K562 (cell line): Measurements from ENCODE around the gene CYSTM1. TPM values are rescaled to one million over a fixed set of nuclear protein-coding genes. Genes with fewer than 3 reads are reported as not detected.

ENCODE experiments used
- ARNT ChIP-seq, 2 experiments: fragments of 450-650 bp; IDR thresholded peaks; 2 replicates each; pipeline ENCODE4 v1.6.1; 2016; ENCODE audit warnings: mild to moderate bottlenecking in 1 of 2
- ATF3 ChIP-seq, 2 experiments: fragments of 450-650 bp in 1 of 2; sonication (generic) in 1 of 2; formaldehyde crosslinking in 1 of 2; IDR thresholded peaks in 1 of 2; conservative IDR thresholded peaks in 1 of 2; 2 replicates each; pipeline versions ENCODE4 v1.6.1 to v1.8.1; 2016 to 2023; ENCODE audit warnings: mild to moderate bottlenecking in 2 of 2, moderate library complexity in 2 of 2, inconsistent platforms in 1 of 2, missing genetic modification reagents in 1 of 2
- BRD9 ChIP-seq: fragments of 450-650 bp; IDR thresholded peaks from 2 replicates; pipeline ENCODE4 v1.6.1; 2018; ENCODE audit warnings: low read depth; ENCODE audit not compliant: partially characterized antibody
- CREB3L1 ChIP-seq: fragments of 450-650 bp; IDR thresholded peaks from 2 replicates; pipeline ENCODE4 v1.6.1; 2014; ENCODE audit warnings: low read depth, mild to moderate bottlenecking, moderate library complexity, borderline replicate concordance
- CREB5 ChIP-seq: fragments of 250-450 bp; sonication (Bioruptor Pico); IDR thresholded peaks from 2 replicates; pipeline ENCODE4 v1.5.0; 2020; ENCODE audit warnings: mild to moderate bottlenecking
- HOMEZ ChIP-seq: fragments of 250-450 bp; sonication (Bioruptor Pico); IDR thresholded peaks from 2 replicates; pipeline ENCODE4 v1.4.0; 2020; ENCODE audit warnings: mild to moderate bottlenecking, moderate library complexity
- ILK ChIP-seq: fragments of 450-650 bp; IDR thresholded peaks from 2 replicates; pipeline ENCODE4 v1.6.1; 2016; ENCODE audit warnings: missing genetic modification characterization, low read depth, mild to moderate bottlenecking, missing compliant biosample characterization, moderate library complexity, borderline replicate concordance
- KLF10 ChIP-seq: fragments of 250-450 bp; sonication (Bioruptor Pico); IDR thresholded peaks from 2 replicates; pipeline ENCODE4 v1.6.1; 2021; ENCODE audit warnings: matching md5 sums
- KLF13 ChIP-seq: fragments of 450-650 bp; IDR thresholded peaks from 2 replicates; pipeline ENCODE4 v1.6.1; 2016; ENCODE audit warnings: missing genetic modification characterization, low read depth, mild to moderate bottlenecking, missing compliant biosample characterization, moderate library complexity, borderline replicate concordance
- MBD2 ChIP-seq: sonication (generic); IDR thresholded peaks from 2 replicates; pipeline ENCODE4 v1.6.1; 2016; ENCODE audit warnings: low read depth, borderline replicate concordance
- MLLT1 ChIP-seq, 2 experiments: fragments of 450-650 bp; IDR thresholded peaks; 2 replicates each; pipeline ENCODE4 v1.6.1; 2016
- NR4A1 ChIP-seq, 2 experiments: fragments of 250-450 bp in 1 of 2; fragments of 450-650 bp in 1 of 2; sonication (Bioruptor Pico) in 1 of 2; IDR thresholded peaks; 2 replicates each; pipeline versions ENCODE4 v1.4.0 to v1.6.1; 2016 to 2020; ENCODE audit warnings: mild to moderate bottlenecking in 2 of 2, missing compliant biosample characterization in 1 of 2, missing genetic modification characterization in 1 of 2, moderate library complexity in 1 of 2
- RAD21 ChIP-seq, 2 experiments: fragments of 250-450 bp in 1 of 2; fragments of 450-650 bp in 1 of 2; sonication (Bioruptor Pico) in 1 of 2; formaldehyde crosslinking in 1 of 2; IDR thresholded peaks in 1 of 2; conservative IDR thresholded peaks in 1 of 2; 2 replicates each; pipeline versions ENCODE4 v1.4.0 to v1.8.0; 2020 to 2022; ENCODE audit warnings: mild to moderate bottlenecking in 2 of 2, moderate library complexity in 1 of 2
- RUNX1 ChIP-seq: sonication (generic); IDR thresholded peaks from 2 replicates; pipeline ENCODE4 v1.6.1; 2016; ENCODE audit warnings: antibody characterized with exemption, low read depth
- SFPQ ChIP-seq: fragments of 200-400 bp; formaldehyde crosslinking; IDR thresholded peaks from 2 replicates; pipeline ENCODE4 v1.6.1; 2017; ENCODE audit warnings: mild to moderate bottlenecking, low read depth, low read length, moderate library complexity
- SP1 ChIP-seq: sonication (generic); formaldehyde crosslinking; IDR thresholded peaks from 2 replicates; pipeline ENCODE4 v1.8.1; 2022; ENCODE audit warnings: mild to moderate bottlenecking, missing genetic modification reagents
- ZC3H4 ChIP-seq: sonication (generic); formaldehyde crosslinking; IDR thresholded peaks from 2 replicates; pipeline ENCODE4 v1.9.0; 2021; ENCODE audit warnings: missing genetic modification reagents, borderline replicate concordance
- ZNF217 ChIP-seq: sonication (generic); formaldehyde crosslinking; IDR thresholded peaks from 2 replicates; pipeline ENCODE4 v1.8.0; 2022; ENCODE audit warnings: mild to moderate bottlenecking, missing genetic modification reagents
- polyA plus RNA-seq, 8 experiments: library from polyadenylated mRNA; depleted of rRNA in 4 of 8; stranded (reverse) in 5 of 8; unstranded in 3 of 8; fragments of >200 nt; fragmentation: Nextera tagmentation in 2 of 8; fragmentation: Illumina TruSeq in 1 of 8; extraction: Ambion mirVana in 2 of 8; extraction: Trizol in 1 of 8; gene quantifications; 2 replicates each; pipeline versions ENCODE4 v1.2.1 to v1.2.3, GENCODE V29; 2011 to 2014; ENCODE audit warnings: inconsistent platforms in 1 of 8, missing spikeins in 1 of 8
- total RNA-seq, 7 experiments: library from RNA; depleted of rRNA in 6 of 7; stranded (reverse); fragments of >200 nt in 6 of 7; fragmentation: Illumina TruSeq in 2 of 7; extraction: Trizol in 2 of 7; gene quantifications; 2 replicates each; pipeline versions ENCODE4 v1.2.1 to v1.2.3, GENCODE V29; 2011 to 2021; ENCODE audit warnings: low replicate concordance in 1 of 7

The CYSTM1 gene
- total and polyA plus RNA-seq, 9 of the 15 experiments (the other 6 are each of a cell fraction or from before 2014, with no cell fraction given) = 76.1 to 422 (median 108) TPM

- TF ChIP-seq SFPQ (no peak), RAD21 (CRISPR knock-in tag; conservative IDR thresholded peaks at IDR 0.05 in 1 of 2, IDR thresholded peaks at IDR 0.05 in 1 of 2) (no peak), CREB5 (CRISPR knock-in tag) (no peak), ATF3 (IDR thresholded peaks at IDR 0.05) (no peak), ATF3 (CRISPR knock-in tag; conservative IDR thresholded peaks at IDR 0.05) (no peak), MBD2 (no peak), MLLT1 (IDR thresholded peaks at IDR 0.05) (no peak), HOMEZ (CRISPR knock-in tag) (no peak), SP1 (CRISPR knock-in tag) (no peak; the same call in 1 of the 2 replicates), BRD9 (no peak), RUNX1 (no peak), CREB3L1 (no peak), ZC3H4 (CRISPR knock-in tag) (no peak), KLF13 (tag) (no peak), ILK (tag) (no peak), ARNT (IDR thresholded peaks at IDR 0.05) (no peak), KLF10 (CRISPR knock-in tag) (no peak), NR4A1 (CRISPR knock-in tag; IDR thresholded peaks at IDR 0.05) (no peak), NR4A1 (tag; IDR thresholded peaks at IDR 0.05) (no peak), ZNF217 (no peak)
These were observed 11.3 kb downstream of the CYSTM1 start (continued) for GRCh38 chr5:140186267-140186671.
